ENCODE measurements around the gene POLK.
"Not testable (repeated sequence)": the region's sequence is repeated elsewhere in the genome, so short reads cannot be mapped to it uniquely, and the experiment has no call there.

Gene POLK

GRCh38 chr5:75510836-75511434 is 756 bp upstream of the POLK start:
- no peak for DNase-seq (ENCODE audit: low read depth)

GRCh38 chr5:75512383-75513074 is 838 bp downstream of the POLK start:
- no peak for DNase-seq (ENCODE audit: low read depth)

GRCh38 chr5:75513841-75514240 is 2.1 kb downstream of the POLK start:
- DNase-seq (ENCODE audit: low read depth) = no peak

- DNase-seq (ENCODE audit: low read depth) = no peak
Observed at GRCh38 chr5:75514323-75514722, 2.6 kb downstream of the POLK start.

- no peak for DNase-seq (ENCODE audit: low read depth)
Observed at GRCh38 chr5:75519761-75520160, 8.1 kb downstream of the POLK start.

- no peak for DNase-seq (ENCODE audit: low read depth)
Observed at GRCh38 chr5:75521195-75521594, 9.5 kb downstream of the POLK start.

GRCh38 chr5:75522025-75522424 is 10.3 kb downstream of the POLK start:
- DNase-seq (ENCODE audit: low read depth) = no peak

- DNase-seq (ENCODE audit: low read depth) = no peak
Observed at GRCh38 chr5:75522542-75522941, 10.9 kb downstream of the POLK start.

GRCh38 chr5:75523275-75523674 is 11.6 kb downstream of the POLK start:
- DNase-seq (ENCODE audit: low read depth) = no peak

GRCh38 chr5:75524071-75524470 is 12.4 kb downstream of the POLK start:
- DNase-seq (ENCODE audit: low read depth) = no peak

GRCh38 chr5:75524591-75524990 is 12.9 kb downstream of the POLK start:
- DNase-seq (ENCODE audit: low read depth) = no peak

GRCh38 chr5:75525344-75525743 is 13.7 kb downstream of the POLK start:
- DNase-seq (ENCODE audit: low read depth) = no peak

- no peak for DNase-seq (ENCODE audit: low read depth)
Observed at GRCh38 chr5:75526070-75526469, 14.4 kb downstream of the POLK start.

GRCh38 chr5:75529185-75529584 is 17.5 kb downstream of the POLK start:
- no peak for DNase-seq (ENCODE audit: low read depth)

- no peak for DNase-seq (ENCODE audit: low read depth)
Observed at GRCh38 chr5:75532190-75532589, 20.5 kb downstream of the POLK start.

- DNase-seq (ENCODE audit: low read depth) = not testable (repeated sequence)
Observed at GRCh38 chr5:75533716-75534115, 22.0 kb downstream of the POLK start.

GRCh38 chr5:75534734-75535133 is 23.0 kb downstream of the POLK start:
- no peak for DNase-seq (ENCODE audit: low read depth)

GRCh38 chr5:75536147-75536546 is 24.5 kb downstream of the POLK start:
- no peak for DNase-seq (ENCODE audit: low read depth)

GRCh38 chr5:75536694-75537360 is 25.1 kb downstream of the POLK start:
- DNase-seq (ENCODE audit: low read depth) = no peak

- no peak for DNase-seq (ENCODE audit: low read depth)
Observed at GRCh38 chr5:75538211-75538610, 26.5 kb downstream of the POLK start.

GRCh38 chr5:75545131-75545530 is 33.4 kb downstream of the POLK start:
- DNase-seq (ENCODE audit: low read depth) = no peak

- no peak for DNase-seq (ENCODE audit: low read depth)
Observed at GRCh38 chr5:75546830-75547229, 35.1 kb downstream of the POLK start.

- no peak for DNase-seq (ENCODE audit: low read depth)
Observed at GRCh38 chr5:75547812-75548211, 36.1 kb downstream of the POLK start.

- DNase-seq (ENCODE audit: low read depth) = no peak
Observed at GRCh38 chr5:75550597-75550996, 38.9 kb downstream of the POLK start.

Measured in stimulated activated CD8-positive, alpha-beta memory T cell treated with anti-CD3 and anti-CD28 coated beads, Interleukin-12 subunit alpha, Interleukin-12 subunit beta, amount 100 ng/mL, for 1 hour (primary cell).